GM10248 (cell line): ENCODE results near the gene IMP3.
A peak's percentile ranks its signal among the peaks of the same experiment; 100 is the strongest.
"Not testable (repeated sequence)": the region's sequence is repeated elsewhere in the genome, so short reads cannot be mapped to it uniquely, and the experiment has no call there.

Source experiments
- CTCF ChIA-PET: fragments of 300-600 bp; sonication (Branson Sonifier 250); formaldehyde crosslinking; extraction: SDS; loops from one replicate; lab custom pipeline; 2021; ENCODE audit warnings: antibody characterized with exemption; lab: Yijun Ruan, JAX
- POLR2A ChIA-PET: fragments of 350-650 bp; sonication (Branson Sonifier 250); formaldehyde crosslinking; extraction: SDS; loops from one replicate; lab custom pipeline; 2020; ENCODE audit warnings: antibody characterized with exemption; lab: Yijun Ruan, JAX
- DNase-seq: peaks from one replicate; pipeline ENCODE4 v3.0.0; 2012; ENCODE audit errors: extremely low spot score
- TF ChIP-seq, protein P1 (sequence below): IDR thresholded peaks from 2 replicates; pipeline ENCODE4 v1.5.1; 2012; ENCODE audit warnings: mild to moderate bottlenecking, low read depth; ENCODE audit errors: extremely low read depth, missing control alignments, control extremely low read depth

IMP3 gene

DNA sequence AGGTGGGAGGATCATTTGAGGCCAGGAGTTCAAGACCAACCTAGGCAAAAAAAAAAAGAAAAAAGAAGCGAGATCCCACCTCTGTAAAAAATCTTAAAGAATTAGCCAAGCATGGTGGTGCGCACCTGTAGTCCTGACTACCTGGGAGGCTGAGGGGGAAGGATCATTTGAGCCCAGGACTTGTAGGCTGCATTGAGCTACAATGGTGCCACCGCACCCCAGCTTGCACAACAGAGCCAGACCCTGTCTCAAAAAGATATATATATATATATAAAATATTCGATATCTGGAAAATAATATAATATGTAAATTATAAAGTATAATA is 1.1 kb upstream of the IMP3 start:
- no peak for DNase-seq
- CTCF ChIA-PET: interaction anchor here (0.6 to 4.1 kb wide), 7 partner anchors 13 to 274 kb away, joined by 3 to 24 read pairs (median 3); partner anchors contain the start of gene SNUPN
- TF ChIP-seq, protein P1, sequence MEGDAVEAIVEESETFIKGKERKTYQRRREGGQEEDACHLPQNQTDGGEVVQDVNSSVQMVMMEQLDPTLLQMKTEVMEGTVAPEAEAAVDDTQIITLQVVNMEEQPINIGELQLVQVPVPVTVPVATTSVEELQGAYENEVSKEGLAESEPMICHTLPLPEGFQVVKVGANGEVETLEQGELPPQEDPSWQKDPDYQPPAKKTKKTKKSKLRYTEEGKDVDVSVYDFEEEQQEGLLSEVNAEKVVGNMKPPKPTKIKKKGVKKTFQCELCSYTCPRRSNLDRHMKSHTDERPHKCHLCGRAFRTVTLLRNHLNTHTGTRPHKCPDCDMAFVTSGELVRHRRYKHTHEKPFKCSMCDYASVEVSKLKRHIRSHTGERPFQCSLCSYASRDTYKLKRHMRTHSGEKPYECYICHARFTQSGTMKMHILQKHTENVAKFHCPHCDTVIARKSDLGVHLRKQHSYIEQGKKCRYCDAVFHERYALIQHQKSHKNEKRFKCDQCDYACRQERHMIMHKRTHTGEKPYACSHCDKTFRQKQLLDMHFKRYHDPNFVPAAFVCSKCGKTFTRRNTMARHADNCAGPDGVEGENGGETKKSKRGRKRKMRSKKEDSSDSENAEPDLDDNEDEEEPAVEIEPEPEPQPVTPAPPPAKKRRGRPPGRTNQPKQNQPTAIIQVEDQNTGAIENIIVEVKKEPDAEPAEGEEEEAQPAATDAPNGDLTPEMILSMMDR: no peak
- POLR2A ChIA-PET: interaction anchor here (1.3 to 2.5 kb wide), 3 partner anchors 16 to 191 kb away, joined by 5 to 13 read pairs (median 11); partner anchors contain the start of gene SNUPN

DNA sequence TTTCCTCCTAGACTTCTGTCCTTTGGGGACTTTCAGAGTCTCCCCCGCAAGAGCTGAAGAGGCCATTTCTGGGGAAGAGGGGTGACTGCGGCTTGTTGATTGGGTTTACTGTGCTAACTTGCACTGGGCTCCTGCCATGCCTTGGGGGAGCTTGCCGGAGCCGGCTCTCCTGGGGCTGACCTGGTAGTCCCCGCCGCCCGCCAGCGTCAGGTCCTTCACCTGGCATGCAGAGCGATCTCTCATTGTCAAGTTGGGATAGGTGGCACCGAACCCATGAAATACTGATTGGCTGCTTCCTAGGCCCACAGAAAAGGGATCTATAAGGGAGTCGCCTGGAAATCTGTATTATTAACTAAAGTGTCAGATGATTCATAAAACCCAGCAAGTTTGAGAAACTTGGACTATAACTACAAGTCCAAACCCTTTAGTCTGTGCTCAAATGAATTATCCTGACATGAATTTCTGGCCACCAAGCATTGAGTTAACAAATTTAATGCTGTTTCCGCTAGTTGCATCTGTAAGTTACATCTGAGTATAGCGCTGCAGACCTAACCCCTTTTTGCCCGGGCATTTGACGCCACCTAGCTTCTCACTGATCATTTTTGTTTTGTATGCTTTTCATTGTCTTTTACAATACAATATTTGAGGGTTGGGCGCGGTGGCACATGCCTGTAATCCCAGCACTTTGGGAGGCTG is 607 bp upstream of the IMP3 start:
- TF ChIP-seq, protein P1: peak; percentile 59
- ChIA-PET CTCF (interaction anchor here (0.8 to 4.1 kb wide), 12 partner anchors 11 to 597 kb away, joined by 3 to 24 read pairs (median 4); partner anchors contain the start of gene SNUPN), POLR2A (interaction anchor here (0.5 to 2.5 kb wide), 7 partner anchors 13 to 272 kb away, joined by 3 to 13 read pairs (median 9); partner anchors contain the start of genes MAN2C1, SIN3A and SNUPN)
- no peak for DNase-seq

DNA sequence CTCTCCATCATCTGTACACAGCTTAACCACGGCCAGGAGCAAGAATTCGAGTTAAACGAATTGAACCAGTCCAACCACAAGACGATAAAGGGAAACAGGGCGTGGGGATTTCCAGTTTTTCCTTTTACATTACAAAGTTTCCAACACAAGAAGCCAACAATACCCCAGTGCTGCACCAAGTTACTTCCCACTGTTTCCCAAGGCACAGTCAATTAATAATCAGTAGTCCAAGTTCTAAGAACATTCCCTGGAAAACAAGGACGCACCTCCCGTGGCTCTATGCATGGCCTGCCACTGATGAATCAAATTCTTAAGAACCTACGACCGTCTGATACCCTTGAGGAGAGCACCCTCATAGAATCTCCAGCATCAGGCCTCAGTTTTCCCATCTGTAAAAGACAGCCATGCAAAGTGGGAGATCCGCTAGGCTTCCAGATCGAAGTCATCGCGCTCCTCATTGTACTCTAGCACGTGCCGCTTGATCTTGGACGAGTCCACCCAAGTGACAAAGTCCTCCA is 774 bp downstream of the IMP3 start:
- DNase-seq: no peak
- POLR2A ChIA-PET: interaction anchor here (1.5 to 2.5 kb wide), 4 partner anchors 14 to 271 kb away, joined by 9 to 13 read pairs (median 10); partner anchors contain the start of genes MAN2C1, SIN3A and SNUPN
- TF ChIP-seq, protein P1: no peak
- CTCF ChIA-PET: interaction anchor here (0.7 to 4.1 kb wide), 11 partner anchors 8 to 596 kb away, joined by 3 to 24 read pairs (median 4); partner anchors contain the start of genes SNUPN and SNX33

DNA sequence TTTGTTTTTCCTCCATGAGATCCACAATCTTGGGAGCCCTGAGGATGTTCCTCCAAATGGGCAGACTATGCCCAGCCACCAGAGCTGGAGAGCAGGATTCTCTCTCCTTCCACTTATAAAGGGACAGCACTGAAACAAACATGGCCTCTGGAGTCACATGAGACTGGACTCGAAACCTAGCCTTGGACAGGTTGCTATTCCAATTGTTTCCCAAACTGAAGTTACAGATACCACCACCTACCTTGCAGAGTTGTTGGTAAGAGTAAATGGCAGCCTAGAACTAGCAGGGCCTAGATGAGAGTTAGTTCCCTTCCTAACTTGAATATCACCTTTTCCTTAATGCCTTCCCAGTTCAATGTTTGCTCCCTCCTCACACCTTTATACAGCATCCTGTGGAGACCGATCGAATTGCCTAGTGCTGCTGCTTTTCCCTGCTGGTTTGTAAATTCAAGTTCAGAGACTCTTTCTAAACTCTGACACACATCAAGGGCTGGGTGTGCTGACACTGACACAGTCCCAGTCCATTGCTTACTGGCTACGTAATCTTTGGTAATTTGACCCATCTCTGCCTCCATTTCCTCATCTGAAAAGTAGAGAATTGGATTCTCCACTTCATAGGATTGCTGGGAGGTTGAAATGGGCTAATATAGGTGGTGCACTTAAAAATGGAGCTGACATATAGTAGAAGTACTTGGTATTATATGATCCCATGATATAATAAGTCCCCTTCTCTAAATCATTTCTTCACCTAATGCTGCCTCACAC is 2.6 kb downstream of the IMP3 start:
- ChIA-PET CTCF (interaction anchor here (1.3 to 4.1 kb wide), 6 partner anchors 10 to 269 kb away, joined by 4 to 24 read pairs (median 8); partner anchors contain the start of genes MAN2C1, SNUPN and SNX33), POLR2A (interaction anchor here (0.6 kb wide), 1 partner anchor 303 kb away, joined by 3 read pairs; no protein-coding TSS in a partner anchor)
- TF ChIP-seq, protein P1: no peak
- no peak for DNase-seq

DNA sequence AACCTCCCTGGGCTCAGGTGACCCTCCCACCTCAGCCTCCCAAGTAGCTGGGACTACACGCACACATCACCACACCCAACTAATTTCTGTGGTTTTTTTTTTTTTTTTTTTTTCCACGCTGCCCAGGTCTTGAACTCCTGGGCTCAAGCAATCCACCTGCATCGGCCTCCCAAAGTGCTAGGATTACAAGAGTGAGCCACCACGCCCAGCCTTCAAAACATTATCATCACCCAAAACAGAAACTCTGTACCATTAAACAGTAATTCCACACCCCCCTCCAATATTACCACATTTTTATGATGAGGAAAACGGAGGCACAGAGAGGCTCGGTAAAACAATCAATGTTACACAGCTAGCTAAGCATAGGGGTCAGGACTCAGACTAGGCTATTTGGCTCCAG is 4.0 kb downstream of the IMP3 start:
- TF ChIP-seq, protein P1: no peak
- DNase-seq: no peak
- CTCF ChIA-PET: interaction anchor here (1.4 to 1.8 kb wide), 2 partner anchors 9 to 12 kb away, joined by 4 to 11 read pairs; partner anchors contain the start of genes SNUPN and SNX33
- POLR2A ChIA-PET: no interaction called here

DNA sequence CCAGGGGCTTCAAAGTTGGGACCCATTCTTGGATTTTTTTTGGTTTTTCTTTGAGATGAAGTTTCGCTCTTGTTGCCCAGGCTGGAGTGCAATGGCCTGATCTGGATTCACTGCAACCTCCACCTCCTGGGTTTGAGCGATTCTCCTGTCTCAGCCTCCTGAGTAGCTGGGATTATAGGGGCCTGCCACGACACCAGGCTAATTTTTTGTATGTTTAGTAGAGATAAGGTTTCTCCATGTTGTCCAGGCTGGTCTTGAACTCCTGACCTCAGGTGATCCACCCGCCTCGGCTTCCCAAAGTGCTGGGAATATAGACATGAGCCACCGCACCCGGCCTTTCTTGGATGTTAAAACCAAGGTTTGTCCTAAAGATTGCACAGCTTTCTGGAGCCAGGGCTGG is 6.1 kb downstream of the IMP3 start:
- DNase-seq, POLR2A ChIA-PET: not testable (repeated sequence)
- CTCF ChIA-PET: interaction anchor here (0.7 to 1.8 kb wide), 2 partner anchors 14 to 61 kb away, joined by 3 to 4 read pairs; partner anchors contain the start of gene SNX33
